Thyroid gland (tissue), 4 donors: ENCODE measurements around the gene C12orf43. TPM values are rescaled to one million over a fixed set of nuclear protein-coding genes. Genes with fewer than 3 reads are reported as not detected.
A peak's percentile ranks its signal among the peaks of the same experiment; 100 is the strongest.

Experiments used
- DNase-seq, 2 donors: peaks; one replicate each; pipeline ENCODE4 v3.0.0-alpha.2; 2019
- H3K27ac ChIP-seq, 3 donors: fragments of 200-600 bp; sonication (generic); 1 replicate in 2 of 3; 2 replicates in 1 of 3; pipeline ENCODE4 v1.5.1; 2016 to 2019; ENCODE audit warnings: mild to moderate bottlenecking in 1 of 3, moderate library complexity in 1 of 3
- H3K27me3 ChIP-seq: fragments of 200-600 bp; sonication (generic); one replicate; pipeline ENCODE4 v1.5.1; 2019
- H3K36me3 ChIP-seq, 2 donors: fragments of 200-600 bp; sonication (generic); one replicate each; pipeline ENCODE4 v1.5.1; 2016 to 2019
- H3K4me1 ChIP-seq, 2 donors: fragments of 200-600 bp; sonication (generic); one replicate each; pipeline ENCODE4 v1.5.1; 2017 to 2019
- H3K4me3 ChIP-seq, 3 donors: fragments of 200-600 bp; sonication (generic); replicated peaks in 1 of 3; 1 replicate in 2 of 3; 2 replicates in 1 of 3; pipeline ENCODE4 v1.5.1; 2016; ENCODE audit warnings: mild to moderate bottlenecking in 1 of 3
- H3K9me3 ChIP-seq: fragments of 200-600 bp; sonication (generic); one replicate; pipeline ENCODE4 v1.5.1; 2017
- POLR2A ChIP-seq, 2 donors: fragments of 450-650 bp; IDR thresholded peaks; one replicate each; pipeline ENCODE4 v1.6.1; 2017; ENCODE audit warnings: antibody characterized with exemption in 2 of 2, mild to moderate bottlenecking in 2 of 2, moderate library complexity in 1 of 2
- WGBS, 2 donors: methylation state at CpG; one replicate each; pipeline ENCODE4 v1.1.5; 2017; 5-methylcytosine and 5-hydroxymethylcytosine counted together
- intact Hi-C: fragments of 100-400 bp; cut with DNase I; formaldehyde crosslinking; loops from one replicate; pipeline ENCODE4 v1.15.1; 2023
- total RNA-seq, 4 donors: library from RNA; depleted of rRNA; stranded (reverse); fragments of >200 nt; gene quantifications; one replicate each; pipeline ENCODE4 v1.2.3, GENCODE V29; 2016
- TF ChIP-seq, protein P1 (sequence below), 6 experiments: fragments of 200-600 bp in 3 of 6; fragments of 450-650 bp in 3 of 6; sonication (generic) in 3 of 6; IDR thresholded peaks; one replicate each; pipeline ENCODE4 v1.5.1; 2016 to 2019; ENCODE audit warnings: antibody characterized with exemption in 6 of 6, mild to moderate bottlenecking in 2 of 6, inconsistent platforms in 1 of 6, moderate library complexity in 1 of 6

C12orf43 gene
- total RNA-seq, 4 donors from 2014 or later, result 11.3 to 15.8 (median 13.0) TPM

DNA sequence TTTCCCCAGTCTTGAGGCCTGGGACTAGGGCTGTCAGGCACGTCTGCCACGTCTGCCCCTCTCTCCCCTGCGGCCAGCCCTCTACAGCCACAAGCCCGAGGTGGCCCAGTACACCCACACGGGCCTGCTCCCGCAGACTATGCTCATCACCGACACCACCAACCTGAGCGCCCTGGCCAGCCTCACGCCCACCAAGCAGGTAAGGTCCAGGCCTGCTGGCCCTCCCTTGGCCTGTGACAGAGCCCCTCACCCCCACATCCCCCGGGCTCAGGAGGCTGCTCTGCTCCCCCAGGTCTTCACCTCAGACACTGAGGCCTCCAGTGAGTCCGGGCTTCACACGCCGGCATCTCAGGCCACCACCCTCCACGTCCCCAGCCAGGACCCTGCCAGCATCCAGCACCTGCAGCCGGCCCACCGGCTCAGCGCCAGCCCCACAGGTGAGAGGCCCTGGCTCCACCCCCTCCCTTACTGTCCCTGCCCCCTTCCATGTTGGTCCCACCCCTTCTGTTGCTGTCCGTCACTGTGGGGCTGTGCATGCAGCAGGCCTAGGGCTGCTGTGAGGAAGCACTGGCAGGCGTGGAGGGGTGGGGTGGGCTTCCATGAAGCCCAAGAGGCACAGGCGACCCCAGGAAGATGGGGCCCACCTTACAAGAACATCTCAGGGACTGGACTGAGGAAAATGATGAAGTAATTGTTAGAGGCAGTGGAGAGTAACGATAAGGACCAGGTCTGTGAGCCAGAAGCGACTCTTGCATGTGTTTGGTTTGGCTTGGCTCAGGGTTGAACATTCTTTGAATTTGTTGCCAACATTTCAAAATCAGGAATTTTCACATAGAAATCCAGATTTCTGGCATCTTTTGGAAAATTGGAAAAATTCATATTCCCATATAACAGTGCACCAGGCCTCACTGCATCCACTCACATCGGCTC, 16.8 kb downstream of the C12orf43 start:
- intact Hi-C loops, result no loop called here
- WGBS, 2 donors, result 41 to 46% methylated on average over 13 to 23 of the region's 23 CpGs
- H3K27me3 ChIP-seq, result no peaks in the 10 kb centered on the region
- no peaks in the 10 kb centered on the region for H3K9me3 ChIP-seq
- H3K4me3 ChIP-seq, result no peak overlapping the region
- TF ChIP-seq POLR2A (IDR thresholded peaks at IDR 0.05), result no peak
- TF ChIP-seq, protein P1, sequence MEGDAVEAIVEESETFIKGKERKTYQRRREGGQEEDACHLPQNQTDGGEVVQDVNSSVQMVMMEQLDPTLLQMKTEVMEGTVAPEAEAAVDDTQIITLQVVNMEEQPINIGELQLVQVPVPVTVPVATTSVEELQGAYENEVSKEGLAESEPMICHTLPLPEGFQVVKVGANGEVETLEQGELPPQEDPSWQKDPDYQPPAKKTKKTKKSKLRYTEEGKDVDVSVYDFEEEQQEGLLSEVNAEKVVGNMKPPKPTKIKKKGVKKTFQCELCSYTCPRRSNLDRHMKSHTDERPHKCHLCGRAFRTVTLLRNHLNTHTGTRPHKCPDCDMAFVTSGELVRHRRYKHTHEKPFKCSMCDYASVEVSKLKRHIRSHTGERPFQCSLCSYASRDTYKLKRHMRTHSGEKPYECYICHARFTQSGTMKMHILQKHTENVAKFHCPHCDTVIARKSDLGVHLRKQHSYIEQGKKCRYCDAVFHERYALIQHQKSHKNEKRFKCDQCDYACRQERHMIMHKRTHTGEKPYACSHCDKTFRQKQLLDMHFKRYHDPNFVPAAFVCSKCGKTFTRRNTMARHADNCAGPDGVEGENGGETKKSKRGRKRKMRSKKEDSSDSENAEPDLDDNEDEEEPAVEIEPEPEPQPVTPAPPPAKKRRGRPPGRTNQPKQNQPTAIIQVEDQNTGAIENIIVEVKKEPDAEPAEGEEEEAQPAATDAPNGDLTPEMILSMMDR (IDR thresholded peaks at IDR 0.05), result no peak
- peaks cover 0 to 5% of the 10 kb centered on the region in 2 donors for H3K4me1 ChIP-seq
- H3K27ac ChIP-seq, result no peak overlapping the region
- peak in 1 of 2 donors; percentile 23 for DNase-seq
- H3K36me3 ChIP-seq, result peaks cover 6 to 15% of the 10 kb centered on the region in 2 donors

- intact Hi-C loops, result no loop called here
- Histone ChIP-seq H3K9me3 (no peaks in the 10 kb centered on the region), H3K4me1 (peaks cover 0 to 5% of the 10 kb centered on the region in 2 donors), H3K36me3 (peaks cover 0 to 5% of the 10 kb centered on the region in 2 donors), H3K27ac (no peak overlapping the region), H3K27me3 (no peaks in the 10 kb centered on the region), H3K4me3 (no peak overlapping the region)
- no peak for DNase-seq
- no peak for TF ChIP-seq POLR2A (IDR thresholded peaks at IDR 0.05)
- TF ChIP-seq, protein P1 (IDR thresholded peaks at IDR 0.05), result no peak
- WGBS, 2 donors, result 85 to 95% methylated on average over 3 of the region's 3 CpGs
Observed at GRCh38 chr12:120998435-120998834, 17.9 kb downstream of the C12orf43 start.

GRCh38 chr12:120997448-120997847, 18.8 kb downstream of the C12orf43 start:
- H3K4me1 ChIP-seq, result peaks cover 0 to 5% of the 10 kb centered on the region in 2 donors
- H3K27ac ChIP-seq, result no peak overlapping the region
- intact Hi-C loops, result no loop called here
- no peaks in the 10 kb centered on the region for H3K9me3 ChIP-seq
- no peak overlapping the region for H3K4me3 ChIP-seq
- no peaks in the 10 kb centered on the region for H3K36me3 ChIP-seq
- no peak for DNase-seq
- WGBS, 2 donors, result 70 to 81% methylated on average over 7 to 8 of the region's 9 CpGs
- no peak for TF ChIP-seq POLR2A (IDR thresholded peaks at IDR 0.05)
- TF ChIP-seq, protein P1 (IDR thresholded peaks at IDR 0.05), result no peak
- no peaks in the 10 kb centered on the region for H3K27me3 ChIP-seq

DNA sequence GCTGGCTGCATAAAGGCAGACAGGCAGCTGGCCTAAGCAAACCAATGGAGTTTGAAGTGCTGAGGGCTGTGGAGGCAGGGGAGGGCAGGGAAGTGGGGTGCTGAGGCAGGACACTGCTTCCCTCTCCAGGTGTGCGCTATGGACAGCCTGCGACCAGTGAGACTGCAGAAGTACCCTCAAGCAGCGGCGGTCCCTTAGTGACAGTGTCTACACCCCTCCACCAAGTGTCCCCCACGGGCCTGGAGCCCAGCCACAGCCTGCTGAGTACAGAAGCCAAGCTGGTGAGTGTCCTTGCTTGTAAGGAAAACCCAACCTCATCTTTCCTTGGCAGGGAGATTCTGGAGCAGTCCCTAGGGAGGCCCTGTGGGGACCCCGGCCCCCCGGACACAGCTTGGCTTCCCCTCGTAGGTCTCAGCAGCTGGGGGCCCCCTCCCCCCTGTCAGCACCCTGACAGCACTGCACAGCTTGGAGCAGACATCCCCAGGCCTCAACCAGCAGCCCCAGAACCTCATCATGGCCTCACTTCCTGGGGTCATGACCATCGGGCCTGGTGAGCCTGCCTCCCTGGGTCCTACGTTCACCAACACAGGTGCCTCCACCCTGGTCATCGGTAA, 20.0 kb downstream of the C12orf43 start:
- peaks cover 0 to 5% of the 10 kb centered on the region in 2 donors for H3K4me1 ChIP-seq
- no peak for DNase-seq
- H3K27me3 ChIP-seq, result no peaks in the 10 kb centered on the region
- intact Hi-C loops, result no loop called here
- H3K36me3 ChIP-seq, result no peaks in the 10 kb centered on the region
- no peak overlapping the region for H3K27ac ChIP-seq
- no peak overlapping the region for H3K4me3 ChIP-seq
- 65 to 66% methylated on average over 7 to 8 of the region's 11 CpGs for WGBS, 2 donors
- TF ChIP-seq POLR2A (IDR thresholded peaks at IDR 0.05), result no peak
- TF ChIP-seq, protein P1 (IDR thresholded peaks at IDR 0.05), result no peak
- H3K9me3 ChIP-seq, result no peaks in the 10 kb centered on the region
